Mesenchymal stem cell (in vitro differentiated cells and primary cell): ENCODE data around the gene CHN2.

Source experiments
- DNase-seq: peaks from one replicate; pipeline ENCODE4 v3.0.0-alpha.2; 2013
- H2AFZ ChIP-seq: one replicate; pipeline ENCODE4 v1.6.1; 2013; ENCODE audit warnings: low read depth, mild to moderate bottlenecking, control low read depth, inconsistent platforms, low read length, moderate library complexity
- H2AK5ac ChIP-seq: 2 replicates; pipeline ENCODE4 v1.6.1; 2013; ENCODE audit warnings: low read length, moderate library complexity, mild to moderate bottlenecking, inconsistent platforms; ENCODE audit not compliant: severe bottlenecking
- H2BK120ac ChIP-seq: one replicate; pipeline ENCODE4 v1.6.1; 2013; ENCODE audit warnings: low read depth, mild to moderate bottlenecking, inconsistent platforms, low read length, moderate library complexity
- H2BK12ac ChIP-seq, 2 experiments: one replicate each; pipeline ENCODE4 v1.6.1; 2013; ENCODE audit warnings: inconsistent platforms in 2 of 2, low read length in 2 of 2, mild to moderate bottlenecking in 2 of 2, moderate library complexity in 2 of 2, control low read depth in 1 of 2
- H2BK15ac ChIP-seq: one replicate; pipeline ENCODE4 v1.6.1; 2013; ENCODE audit warnings: mild to moderate bottlenecking, low read depth, inconsistent platforms; ENCODE audit not compliant: poor library complexity, severe bottlenecking
- H2BK5ac ChIP-seq: 2 replicates; pipeline ENCODE4 v1.6.1; 2013; ENCODE audit warnings: low read depth, mild to moderate bottlenecking, low read length, control low read depth, inconsistent platforms; ENCODE audit not compliant: poor library complexity, severe bottlenecking
- H3K14ac ChIP-seq, 2 experiments: one replicate each; pipeline ENCODE4 v1.6.1; 2013; ENCODE audit warnings: inconsistent platforms in 2 of 2, low read length in 2 of 2, control low read depth in 1 of 2, mild to moderate bottlenecking in 1 of 2, moderate library complexity in 1 of 2
- H3K18ac ChIP-seq, 2 experiments: one replicate each; pipeline ENCODE4 v1.6.1; 2013; ENCODE audit warnings: inconsistent platforms in 2 of 2, low read length in 2 of 2, control low read depth in 1 of 2, low read depth in 1 of 2, mild to moderate bottlenecking in 1 of 2
- H3K23ac ChIP-seq, 2 experiments: one replicate each; pipeline ENCODE4 v1.6.1; 2013; ENCODE audit warnings: inconsistent platforms in 2 of 2, low read length in 2 of 2, mild to moderate bottlenecking in 2 of 2, moderate library complexity in 2 of 2, control low read depth in 1 of 2
- H3K27ac ChIP-seq: 2 replicates; pipeline ENCODE4 v1.5.1; 2013; ENCODE audit warnings: mild to moderate bottlenecking, moderate library complexity, low read length, control low read depth, inconsistent platforms; ENCODE audit not compliant: poor library complexity, severe bottlenecking
- H3K27me3 ChIP-seq, 2 experiments: 2 replicates each; pipeline versions ENCODE4 v1.6.1 to v1.7.0; 2013; ENCODE audit warnings: low read length in 2 of 2, mild to moderate bottlenecking in 2 of 2, moderate library complexity in 2 of 2, control low read depth in 1 of 2, inconsistent platforms in 1 of 2; ENCODE audit not compliant: control insufficient read depth in 1 of 2, insufficient read depth in 1 of 2
- H3K36me3 ChIP-seq, 2 experiments: 2 replicates each; pipeline versions ENCODE4 v1.6.1 to v1.7.0; 2013; ENCODE audit warnings: low read length in 2 of 2, control low read depth in 1 of 2, inconsistent platforms in 1 of 2, low read depth in 1 of 2, mild to moderate bottlenecking in 1 of 2; ENCODE audit not compliant: insufficient read depth in 2 of 2, control insufficient read depth in 1 of 2
- H3K4ac ChIP-seq, 2 experiments: one replicate each; pipeline ENCODE4 v1.6.1; 2013; ENCODE audit warnings: inconsistent platforms in 2 of 2, low read length in 2 of 2, mild to moderate bottlenecking in 2 of 2, moderate library complexity in 2 of 2, control low read depth in 1 of 2, low read depth in 1 of 2
- H3K4me1 ChIP-seq: 2 replicates; pipeline ENCODE4 v1.6.1; 2013; ENCODE audit warnings: low read depth, low read length, control low read depth; ENCODE audit not compliant: control insufficient read depth, insufficient read depth
- H3K4me2 ChIP-seq: 2 replicates; pipeline ENCODE4 v1.6.1; 2013; ENCODE audit warnings: low read length, mild to moderate bottlenecking, inconsistent platforms; ENCODE audit not compliant: poor library complexity, severe bottlenecking
- H3K4me3 ChIP-seq, 2 experiments: 2 replicates each; pipeline versions ENCODE4 v1.5.1 to v1.7.0; 2013; ENCODE audit warnings: low read length in 2 of 2, mild to moderate bottlenecking in 2 of 2, control low read depth in 1 of 2, low read depth in 1 of 2; ENCODE audit not compliant: insufficient read depth in 1 of 2
- H3K79me1 ChIP-seq: replicated peaks from 2 replicates; pipeline ENCODE4 v1.6.1; 2013; ENCODE audit warnings: mild to moderate bottlenecking, control low read depth, low read length, inconsistent platforms; ENCODE audit not compliant: poor library complexity, severe bottlenecking
- H3K9ac ChIP-seq: 2 replicates; pipeline ENCODE4 v1.7.0; 2013; ENCODE audit warnings: mild to moderate bottlenecking, low read length, moderate library complexity
- H3K9me3 ChIP-seq: 2 replicates; pipeline ENCODE4 v1.7.0; 2013; ENCODE audit warnings: mild to moderate bottlenecking, low read length; ENCODE audit not compliant: control insufficient read depth
- H4K8ac ChIP-seq: one replicate; pipeline ENCODE4 v1.6.1; 2013; ENCODE audit warnings: inconsistent platforms, mild to moderate bottlenecking, low read length, moderate library complexity
- H4K91ac ChIP-seq: one replicate; pipeline ENCODE4 v1.6.1; 2013; ENCODE audit warnings: mild to moderate bottlenecking, low read length, inconsistent platforms
- WGBS: methylation state at CpG from one replicate; pipeline ENCODE4 v1.1.7; 2013; ENCODE audit warnings: mixed read lengths; 5-methylcytosine and 5-hydroxymethylcytosine counted together

Gene CHN2

GRCh38 chr7:29391262-29391661, 196.7 kb downstream of the CHN2 start:
- H2BK5ac ChIP-seq, result no peak overlapping the region
- H3K14ac ChIP-seq, result no peak overlapping the region
- no peak for DNase-seq
- H3K23ac ChIP-seq, result no peak overlapping the region
- H3K36me3 ChIP-seq, result no peaks in the 10 kb centered on the region
- no peak overlapping the region for H2BK12ac ChIP-seq
- no peaks in the 10 kb centered on the region for H3K4me1 ChIP-seq
- H4K8ac ChIP-seq, result no peak overlapping the region
- H3K9me3 ChIP-seq, result no peaks in the 10 kb centered on the region
- no peak overlapping the region for H2AFZ ChIP-seq
- H3K27me3 ChIP-seq, result peaks cover 12 to 23% of the 10 kb centered on the region in 2 experiments
- no peak overlapping the region for H2BK120ac ChIP-seq
- no peak overlapping the region for H3K27ac ChIP-seq
- WGBS, result 73% methylated on average over 1 of the region's 1 CpG
- no peak overlapping the region for H3K4ac ChIP-seq
- H2AK5ac ChIP-seq, result no peak overlapping the region
- no peak overlapping the region for H3K18ac ChIP-seq
- no peak overlapping the region for H3K4me3 ChIP-seq
- no peak overlapping the region for H3K9ac ChIP-seq
- H3K79me1 ChIP-seq, result no peaks in the 10 kb centered on the region
- no peak overlapping the region for H2BK15ac ChIP-seq
- H4K91ac ChIP-seq, result no peak overlapping the region
- no peak overlapping the region for H3K4me2 ChIP-seq

DNA sequence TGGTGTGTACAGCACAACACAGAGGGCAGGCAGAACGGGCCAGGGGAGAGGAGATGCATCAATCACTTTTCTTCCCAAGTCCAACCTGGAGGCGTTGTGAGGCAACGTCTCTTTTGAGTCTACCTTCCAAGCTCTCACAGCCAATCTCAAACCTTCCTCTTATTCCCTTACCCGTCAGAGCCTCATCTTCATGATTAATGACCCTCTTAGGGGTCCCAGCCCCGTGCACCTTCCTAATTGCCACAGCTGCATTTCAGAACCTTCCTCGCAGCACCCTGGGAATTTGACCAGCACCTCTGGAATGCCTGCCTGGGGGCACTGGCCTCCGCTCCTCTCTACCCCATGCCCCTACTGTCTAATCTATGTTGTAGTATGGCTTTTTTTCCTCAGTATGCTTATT, 199.7 kb downstream of the CHN2 start:
- no peak overlapping the region for H2AK5ac ChIP-seq

DNA sequence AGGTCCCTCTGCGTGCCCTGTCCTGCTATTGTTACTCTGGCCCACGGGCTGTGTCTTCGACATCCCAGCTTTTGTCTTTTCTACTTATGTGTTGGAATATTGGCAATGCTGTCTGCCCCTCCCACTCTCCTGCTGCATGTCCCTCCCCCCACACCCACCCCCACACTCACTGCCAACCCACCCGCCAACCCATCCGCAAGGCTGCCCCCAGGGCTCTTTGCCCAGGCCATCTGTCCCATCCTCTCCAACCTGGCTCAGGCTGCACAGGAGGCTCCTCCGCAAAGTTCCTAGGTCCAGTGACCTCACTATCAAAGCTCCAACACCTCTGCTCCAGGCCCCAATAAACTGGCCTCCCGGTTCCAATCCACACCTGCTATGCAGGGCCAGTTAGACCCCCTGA, 202.0 kb downstream of the CHN2 start:
- H3K27me3 ChIP-seq, result peaks cover 12 to 14% of the 10 kb centered on the region in 2 experiments
- H4K8ac ChIP-seq, result no peak overlapping the region
- no peak overlapping the region for H2BK5ac ChIP-seq
- 94% methylated on average over 5 of the region's 7 CpGs for WGBS
- H2BK12ac ChIP-seq, result no peak overlapping the region
- H2BK120ac ChIP-seq, result no peak overlapping the region
- no peak overlapping the region for H3K18ac ChIP-seq
- H3K4me1 ChIP-seq, result no peaks in the 10 kb centered on the region
- H3K79me1 ChIP-seq, result no peaks in the 10 kb centered on the region
- H3K4ac ChIP-seq, result no peak overlapping the region
- H3K36me3 ChIP-seq, result no peaks in the 10 kb centered on the region
- H3K4me3 ChIP-seq, result no peak overlapping the region
- no peak overlapping the region for H2BK15ac ChIP-seq
- H3K4me2 ChIP-seq, result no peak overlapping the region
- H3K14ac ChIP-seq, result no peak overlapping the region
- no peak overlapping the region for H2AFZ ChIP-seq
- no peak overlapping the region for H3K9ac ChIP-seq
- DNase-seq, result no peak
- no peaks in the 10 kb centered on the region for H3K9me3 ChIP-seq
- H3K27ac ChIP-seq, result no peak overlapping the region
- no peak overlapping the region for H2AK5ac ChIP-seq
- H4K91ac ChIP-seq, result no peak overlapping the region
- H3K23ac ChIP-seq, result no peak overlapping the region

More for the DNA sequence above, 199.7 kb downstream of the CHN2 start:
- H3K4me3 ChIP-seq, result no peak overlapping the region
- no peaks in the 10 kb centered on the region for H3K4me1 ChIP-seq
- no peak for DNase-seq
- H3K27me3 ChIP-seq, result peaks cover 12 to 21% of the 10 kb centered on the region in 2 experiments
- H3K36me3 ChIP-seq, result no peaks in the 10 kb centered on the region
- no peak overlapping the region for H3K9ac ChIP-seq
- no peak overlapping the region for H3K14ac ChIP-seq
- H3K9me3 ChIP-seq, result no peaks in the 10 kb centered on the region
- H2BK12ac ChIP-seq, result no peak overlapping the region
- no peak overlapping the region for H3K27ac ChIP-seq
- H4K8ac ChIP-seq, result no peak overlapping the region
- no peak overlapping the region for H3K4me2 ChIP-seq
- H3K18ac ChIP-seq, result peak overlapping the region in 1 of 2 experiments; percentile 38
- H2BK120ac ChIP-seq, result no peak overlapping the region
- H3K79me1 ChIP-seq, result no peaks in the 10 kb centered on the region
- no peak overlapping the region for H4K91ac ChIP-seq
- no peak overlapping the region for H2BK15ac ChIP-seq
- H2BK5ac ChIP-seq, result no peak overlapping the region
- 54% methylated on average over 5 of the region's 7 CpGs for whole genome bisulfite sequencing
- H3K23ac ChIP-seq, result no peak overlapping the region
- H3K4ac ChIP-seq, result no peak overlapping the region
- no peak overlapping the region for H2AFZ ChIP-seq

GRCh38 chr7:29397398-29397797, 202.8 kb downstream of the CHN2 start:
- WGBS, result 10% methylated on average over 1 of the region's 2 CpGs
- Histone ChIP-seq H2BK120ac (no peak overlapping the region), H3K14ac (no peak overlapping the region), H3K23ac (no peak overlapping the region), H3K18ac (no peak overlapping the region), H2BK5ac (no peak overlapping the region), H2BK15ac (no peak overlapping the region), H4K91ac (no peak overlapping the region), H2AK5ac (no peak overlapping the region), H2AFZ (no peak overlapping the region), H4K8ac (no peak overlapping the region), H2BK12ac (no peak overlapping the region), H3K9ac (no peak overlapping the region), H3K27ac (no peak overlapping the region), H3K27me3 (peaks cover 11 to 13% of the 10 kb centered on the region in 2 experiments), H3K4me1 (no peaks in the 10 kb centered on the region), H3K79me1 (no peaks in the 10 kb centered on the region), H3K36me3 (no peaks in the 10 kb centered on the region), H3K9me3 (no peaks in the 10 kb centered on the region), H3K4ac (no peak overlapping the region), H3K4me3 (no peak overlapping the region), H3K4me2 (no peak overlapping the region)
- no peak for DNase-seq
